Right ventricle myocardium inferior (tissue), 1 donor: ENCODE results near the gene NINJ1. TPM values are rescaled to one million over a fixed set of nuclear protein-coding genes. Genes with fewer than 3 reads are reported as not detected.

Experiments
- ATAC-seq: fragments of 200-7000 bp; cut with Tn5 transposase; one replicate; pipeline ENCODE4 v1.9.1; 2020; ENCODE audit warnings: mild to moderate bottlenecking, moderate library complexity
- DNase-seq: peaks from one replicate; pipeline ENCODE4 v3.0.0; 2021; ENCODE audit errors: missing footprints
- intact Hi-C: fragments of 100-400 bp; cut with DNase I; formaldehyde crosslinking; loops from one replicate; pipeline ENCODE4 v1.11.0; 2022
- total RNA-seq: library from RNA; stranded (reverse); fragmentation: NEBNext Ultra II Directional; extraction: Animal tissue kit (Norgen Biotek cat#: 25700); gene quantifications from one replicate; pipeline ENCODE4 v1.2.1, GENCODE V29; 2021
- donor health status: DM: no; HTN: yes; CAD: no; lungs with severe emphysema.

Gene NINJ1
- total RNA-seq, 1 donor from 2014 or later, result 55.5 TPM

GRCh38 chr9:93084471-93084881 is 49.6 kb downstream of the NINJ1 start:
- DNase-seq (no peak), ATAC-seq (no peak)
- intact Hi-C loops, result no loop called here

- DNase-seq, result peak; percentile 14
- intact Hi-C loops, result no loop called here
Measured at GRCh38 chr9:93083592-93084470, 50.2 kb downstream of the NINJ1 start.

DNA sequence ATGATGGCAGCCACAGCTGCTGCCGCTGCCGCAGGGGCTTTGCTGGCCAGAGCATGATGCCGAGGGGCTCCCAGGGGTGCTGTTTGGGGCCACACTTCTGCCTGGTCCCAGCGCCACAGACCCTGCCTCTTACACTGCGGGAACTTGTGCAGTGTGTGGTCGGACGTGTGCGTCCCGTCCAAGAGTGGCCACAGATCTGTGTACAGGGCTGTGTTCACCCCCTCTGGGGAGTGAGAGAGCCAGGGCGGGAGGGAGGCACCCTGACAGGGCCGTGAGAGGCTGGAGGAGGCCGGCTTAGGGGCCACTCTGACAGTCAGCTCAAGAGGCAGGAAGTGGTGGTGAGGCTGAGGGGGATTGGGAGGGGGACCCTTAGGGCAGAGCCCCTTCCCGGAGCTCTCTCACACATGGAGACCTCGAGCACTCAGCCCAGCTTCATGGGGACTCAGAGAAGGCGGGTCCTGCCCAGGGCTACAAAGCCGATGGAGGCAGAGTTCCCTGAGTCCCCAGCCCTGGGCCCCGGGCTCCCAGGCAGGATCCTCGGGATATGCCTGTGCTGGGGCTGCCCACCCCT is 51.1 kb downstream of the NINJ1 start:
- no peak for ATAC-seq
- peak; percentile 28 for DNase-seq
- intact Hi-C loops, result no loop called here

More at GRCh38 chr9:93083592-93084470, 50.2 kb downstream of the NINJ1 start:
- no peak for ATAC-seq

- intact Hi-C loops, result no loop called here
- DNase-seq (no peak), ATAC-seq (no peak)
Measured at GRCh38 chr9:93081931-93082330, 52.1 kb downstream of the NINJ1 start.

DNA sequence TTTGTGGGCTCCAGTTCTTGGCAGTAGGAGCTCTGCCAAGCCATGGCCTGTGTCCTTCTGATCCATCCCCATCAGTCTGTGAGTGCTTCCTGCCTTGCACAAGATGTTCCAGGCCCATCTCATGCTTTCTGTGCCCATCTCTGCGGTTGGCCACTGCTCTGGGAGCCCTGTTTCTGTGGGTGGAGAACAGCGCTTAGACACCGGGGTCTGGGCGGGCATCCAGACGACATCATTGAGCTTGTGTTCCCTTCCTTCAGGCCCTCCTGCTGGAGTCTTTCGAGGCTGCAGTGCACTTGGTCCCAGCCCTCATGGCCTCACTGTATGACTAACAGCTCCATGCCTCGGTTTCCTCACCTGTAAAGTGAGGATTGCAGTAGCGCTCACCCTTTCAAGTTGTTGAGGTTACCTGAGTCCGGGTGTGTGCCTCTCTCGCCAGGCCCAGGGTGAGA is 52.9 kb downstream of the NINJ1 start:
- no peak for ATAC-seq
- intact Hi-C loops, result no loop called here
- peak; percentile 13 for DNase-seq

- intact Hi-C loops, result no loop called here
- ATAC-seq (no peak), DNase-seq (no peak)
Measured at GRCh38 chr9:93080406-93080805, 53.6 kb downstream of the NINJ1 start.

DNA sequence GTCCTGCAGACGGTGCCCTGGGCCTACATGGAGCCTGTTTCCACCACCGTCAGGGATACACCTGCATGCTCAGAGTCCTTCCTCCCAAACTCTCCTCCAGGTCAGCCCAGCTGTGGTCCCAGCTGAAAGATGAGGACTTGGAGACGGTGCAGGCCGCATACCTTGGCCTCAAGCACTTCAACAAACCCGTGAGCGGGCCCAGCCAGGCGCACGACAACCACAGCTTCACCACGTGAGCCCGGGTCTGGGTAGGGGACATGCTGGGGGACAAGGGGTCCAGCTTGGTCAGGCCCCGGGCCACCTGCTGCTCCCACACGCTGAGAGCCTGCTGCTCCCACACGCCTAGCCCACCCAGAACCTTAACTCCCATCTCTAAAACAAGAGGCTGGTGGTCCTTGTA is 54.7 kb downstream of the NINJ1 start:
- intact Hi-C loops, result no loop called here
- ATAC-seq (no peak), DNase-seq (peak; percentile 15)

GRCh38 chr9:93077811-93078210 is 56.2 kb downstream of the NINJ1 start:
- DNase-seq, result no peak
- intact Hi-C loops, result no loop called here

DNA sequence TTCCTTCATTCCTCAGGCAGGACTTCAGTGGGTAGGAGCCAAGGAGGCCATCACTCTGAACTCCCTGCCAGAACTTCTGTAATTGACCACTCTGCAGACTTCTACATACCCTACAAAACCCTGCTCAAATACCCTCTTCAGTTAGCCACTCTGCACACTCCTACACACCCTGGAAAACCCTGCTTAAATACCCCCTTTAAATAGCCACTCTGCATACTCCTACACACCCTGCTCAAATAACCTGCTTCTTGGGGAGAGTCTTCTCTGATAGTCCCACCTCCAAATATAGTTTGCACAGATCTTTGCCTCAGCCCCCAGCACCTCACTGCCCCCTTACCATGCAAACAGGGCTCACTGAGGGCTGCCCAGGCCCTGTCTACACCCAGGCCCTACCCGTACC is 56.7 kb downstream of the NINJ1 start:
- DNase-seq, result no peak
- intact Hi-C loops, result no loop called here
- ATAC-seq, result no peak

More at GRCh38 chr9:93077811-93078210, 56.2 kb downstream of the NINJ1 start:
- no peak for ATAC-seq

- ATAC-seq (no peak), DNase-seq (no peak)
- intact Hi-C loops, result no loop called here
Measured at GRCh38 chr9:93076792-93077128, 57.3 kb downstream of the NINJ1 start.

DNA sequence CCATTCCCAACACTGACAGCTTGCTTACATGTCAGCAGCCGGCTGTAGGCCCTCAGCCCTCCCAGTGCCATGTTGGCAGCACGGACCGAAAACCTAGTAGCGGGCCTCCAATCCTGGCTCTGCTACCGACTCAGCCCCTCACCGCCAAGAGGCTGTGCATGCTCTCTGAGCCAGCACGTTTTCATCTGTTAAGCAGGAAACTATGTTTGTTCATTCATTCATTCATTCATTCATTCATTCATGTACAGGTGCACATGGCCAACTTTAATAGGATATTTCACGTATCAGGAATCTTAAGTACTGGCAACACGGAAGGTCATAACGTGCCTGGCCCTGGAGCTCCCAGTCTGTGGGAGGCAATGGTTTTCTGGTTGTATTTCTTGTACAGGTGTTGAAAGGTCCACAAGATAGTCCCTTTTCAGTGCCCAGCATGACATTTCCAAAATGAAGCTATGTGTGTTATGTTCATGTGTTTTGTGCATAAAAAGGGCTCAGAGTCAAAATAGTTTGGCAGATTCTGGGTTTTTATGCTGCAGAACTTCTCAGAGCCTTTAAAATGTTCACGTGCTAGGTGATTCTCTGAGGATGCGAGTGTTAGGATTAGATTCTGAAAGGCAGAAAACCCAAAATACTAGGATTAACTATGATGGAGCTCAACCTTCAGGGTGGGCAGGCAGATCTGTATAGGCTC is 57.8 kb downstream of the NINJ1 start:
- no peak for DNase-seq
- no peak for ATAC-seq
- intact Hi-C loops, result no loop called here

DNA sequence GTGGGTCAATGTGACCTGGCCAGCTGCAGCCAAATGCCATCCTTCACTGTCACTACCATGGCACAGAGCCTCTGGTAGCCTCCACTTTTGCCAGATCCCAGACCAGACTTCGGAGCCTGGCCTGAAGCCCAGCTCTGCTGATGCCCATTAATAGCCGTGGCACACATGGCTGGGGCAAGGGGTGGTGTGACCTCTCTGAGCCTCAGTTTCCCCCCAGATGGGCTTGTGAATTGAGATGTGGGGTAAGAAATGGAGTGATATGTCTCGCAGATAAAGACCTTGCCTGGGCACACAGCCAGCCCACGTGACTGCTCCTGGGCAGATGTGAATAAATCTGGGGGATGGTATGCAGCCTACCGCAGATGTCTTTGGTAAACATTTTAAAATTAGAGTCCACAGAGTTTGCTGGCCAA is 61.7 kb downstream of the NINJ1 start:
- DNase-seq (no peak), ATAC-seq (peak; percentile 46)
- intact Hi-C loops, result no loop called here

Other genes with a start within 250 kb of the NINJ1 start
- 3.0 TPM for gene FGD3, start 186.7 kb downstream of the NINJ1 start, total RNA-seq
- gene SUSD3, start 75.5 kb downstream of the NINJ1 start, total RNA-seq, result 1.7 TPM
- 27.1 TPM for gene CARD19, start 38.0 kb downstream of the NINJ1 start, total RNA-seq
- gene WNK2, start 49.9 kb upstream of the NINJ1 start, total RNA-seq, result 200 TPM